ENCODE data around the gene GBP2.
"Not testable (repeated sequence)": the region's sequence is repeated elsewhere in the genome, so short reads cannot be mapped to it uniquely, and the experiment has no call there.

The GBP2 gene

DNA sequence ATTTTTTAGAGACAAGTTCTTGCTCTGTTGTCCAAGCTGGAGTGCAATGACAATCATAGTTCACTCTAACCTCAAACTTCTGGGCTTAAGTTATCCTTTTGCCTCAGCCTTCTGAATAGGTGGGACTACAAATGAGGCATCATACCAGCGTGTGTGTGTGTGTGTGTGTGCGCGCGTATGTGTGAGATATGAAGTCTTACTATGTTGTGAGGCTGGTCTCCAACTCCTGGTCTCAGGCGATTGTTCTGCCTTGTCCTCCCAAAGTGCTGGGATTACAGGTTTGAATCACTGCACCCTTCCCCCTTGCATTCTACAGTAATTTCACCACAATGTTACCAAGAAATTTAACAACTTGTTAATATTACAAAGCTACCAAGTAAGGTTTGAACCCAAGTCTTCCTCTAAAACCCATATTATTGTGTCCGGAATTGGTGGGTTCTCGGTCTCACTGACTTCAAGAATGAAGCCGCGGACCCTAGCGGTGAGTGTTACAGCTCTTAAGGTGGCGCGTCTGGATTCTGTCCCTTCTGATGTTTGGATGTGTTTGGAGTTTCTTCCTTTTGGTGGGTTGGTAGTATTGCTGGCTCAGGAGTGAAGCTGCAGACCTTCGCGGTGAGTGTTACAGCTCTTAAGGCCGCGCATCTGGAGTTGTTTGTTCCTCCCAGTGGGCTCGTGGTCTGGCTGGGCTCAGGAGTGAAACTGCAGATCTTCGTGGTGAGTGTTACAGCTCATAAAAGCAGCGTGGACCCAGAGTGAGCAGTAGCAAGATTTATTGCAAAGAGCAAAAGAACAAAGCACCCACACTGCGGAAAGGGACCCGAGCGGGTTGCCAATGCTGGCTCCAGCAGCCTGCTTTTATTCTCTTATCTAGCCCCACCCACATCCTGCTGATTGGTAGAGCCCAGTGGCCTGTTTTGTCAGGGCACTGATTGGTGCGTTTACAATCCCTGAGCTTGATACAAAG, 970 bp upstream of the GBP2 start:
- DNase-seq (ENCODE audit: low read depth in 2 of 2): not testable (repeated sequence)

DNA sequence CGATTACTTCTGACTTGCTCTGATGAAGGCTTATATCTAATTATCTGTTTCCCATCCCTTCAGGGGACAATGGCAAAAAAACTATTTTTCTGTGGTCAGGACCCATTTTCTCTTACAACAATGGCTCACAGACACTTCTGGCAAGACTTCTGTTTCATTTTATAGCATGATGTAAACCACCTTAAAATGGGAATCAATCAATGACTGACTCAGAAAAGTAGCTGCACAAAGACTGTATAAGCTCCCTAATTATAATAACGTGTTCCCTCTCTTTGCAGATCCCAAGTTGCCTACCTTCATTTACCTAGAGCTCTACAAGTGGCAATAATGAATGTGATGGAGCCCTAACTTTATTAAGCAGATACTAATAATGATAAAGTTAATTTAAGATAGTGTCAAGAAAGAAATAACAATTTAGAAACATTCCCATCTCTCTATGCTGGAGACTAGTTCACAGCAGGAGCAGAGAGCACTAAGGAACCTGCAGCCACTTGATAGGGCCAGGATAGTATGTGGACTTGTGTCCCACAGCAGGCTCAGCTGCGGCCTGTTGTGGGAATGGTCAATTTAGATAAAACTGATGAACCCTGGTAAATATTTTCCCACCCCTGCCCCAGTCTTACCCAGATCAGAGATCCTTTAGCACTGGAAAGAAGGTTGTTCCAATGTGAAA, 538 bp downstream of the GBP2 start:
- DNase-seq (ENCODE audit: low read depth in 2 of 2): no peak

DNA sequence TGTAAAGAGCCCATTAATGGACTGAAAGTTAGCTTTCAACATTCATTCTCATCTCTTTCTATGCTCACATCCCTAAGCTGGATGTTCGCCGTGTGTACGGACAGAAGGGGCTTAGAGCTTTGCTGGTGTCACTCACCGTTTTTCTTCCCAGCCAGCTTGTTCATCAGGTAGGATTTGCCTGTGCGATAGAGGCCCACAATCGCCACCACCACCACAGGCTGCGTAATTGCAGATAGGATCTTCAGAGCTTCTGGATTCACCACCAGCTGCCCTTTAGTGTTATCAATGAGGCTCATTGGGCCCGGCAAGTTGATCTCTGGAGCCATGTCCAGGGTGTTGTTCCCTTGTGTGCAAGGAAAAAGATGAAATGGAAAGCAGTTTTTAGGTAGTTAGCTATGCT, 4.3 kb downstream of the GBP2 start:
- DNase-seq (ENCODE audit: low read depth in 2 of 2): no peak

DNA sequence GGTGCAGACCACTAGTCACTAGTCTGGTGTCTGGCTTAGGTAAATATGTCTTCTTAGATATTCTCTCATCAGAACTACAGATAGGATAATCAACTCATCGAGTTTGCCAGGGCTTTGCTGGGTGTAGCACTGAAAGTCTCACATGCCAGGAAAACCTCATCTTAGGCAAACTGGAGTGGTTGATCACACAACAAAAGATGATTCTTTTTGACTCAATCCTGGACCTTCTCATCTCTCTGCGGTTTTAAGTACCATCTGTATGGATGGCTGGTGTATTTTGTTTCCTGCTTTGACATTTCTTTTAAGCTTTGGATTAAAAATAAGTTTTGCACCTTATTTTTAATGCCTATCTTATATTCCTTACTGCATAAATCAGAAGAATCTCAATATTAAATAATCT, 11.3 kb downstream of the GBP2 start:
- no peak for DNase-seq (ENCODE audit: low read depth in 2 of 2)

DNA sequence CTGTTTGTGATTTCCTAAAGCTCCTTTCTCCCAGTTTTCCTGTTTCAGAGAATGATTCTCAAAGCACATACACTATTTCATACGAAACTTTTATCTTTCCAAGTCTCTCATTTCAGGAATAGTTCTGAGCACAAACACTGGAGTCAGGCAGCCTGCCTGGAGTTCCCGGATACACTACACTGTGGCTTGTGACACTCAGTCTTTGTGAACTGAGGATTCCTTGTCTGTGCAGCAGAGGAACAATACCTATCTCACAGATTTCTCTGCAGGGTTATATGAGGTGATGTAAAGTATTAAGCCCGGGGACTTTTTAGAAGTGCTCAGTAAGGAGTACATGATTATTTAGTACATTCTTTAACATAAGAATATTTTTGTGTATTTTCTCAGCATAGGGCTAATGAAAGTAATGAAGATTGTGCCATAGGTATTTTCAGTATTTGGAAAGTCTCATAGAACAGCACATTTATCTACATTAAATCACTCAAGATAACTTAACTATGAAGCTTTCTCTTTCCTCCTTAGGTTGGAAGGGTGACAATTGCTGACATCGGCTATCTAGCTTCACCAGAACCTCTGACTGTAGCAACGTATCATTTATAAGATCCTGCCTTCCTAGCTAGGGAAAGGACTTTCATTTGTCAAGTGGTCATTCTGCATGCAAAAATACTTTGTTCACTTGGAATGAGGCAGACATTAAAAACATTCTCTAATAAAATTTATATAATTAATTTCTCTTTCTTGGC, 12.9 kb downstream of the GBP2 start:
- DNase-seq (ENCODE audit: low read depth in 2 of 2): no peak

DNA sequence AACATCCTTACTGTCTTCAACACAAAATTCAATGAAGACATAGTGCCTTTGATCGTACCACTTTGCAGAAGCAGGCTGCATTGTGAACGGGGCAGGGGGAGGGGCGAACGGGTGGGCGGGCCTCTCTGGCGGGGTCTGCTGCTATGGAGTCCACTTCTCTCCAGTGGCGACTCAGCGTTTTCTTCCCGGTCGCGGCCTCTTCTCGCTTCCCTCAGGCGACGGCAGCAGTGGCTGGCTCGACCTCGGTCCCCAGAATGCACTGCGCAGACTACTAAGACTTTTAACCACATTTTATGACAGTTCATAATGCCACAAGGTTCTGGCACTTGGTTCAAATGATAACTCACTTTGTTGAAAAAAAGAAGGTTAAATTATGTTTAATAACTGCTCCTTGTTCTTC, 21.2 kb downstream of the GBP2 start:
- DNase-seq (ENCODE audit: low read depth in 2 of 2): no peak

DNA sequence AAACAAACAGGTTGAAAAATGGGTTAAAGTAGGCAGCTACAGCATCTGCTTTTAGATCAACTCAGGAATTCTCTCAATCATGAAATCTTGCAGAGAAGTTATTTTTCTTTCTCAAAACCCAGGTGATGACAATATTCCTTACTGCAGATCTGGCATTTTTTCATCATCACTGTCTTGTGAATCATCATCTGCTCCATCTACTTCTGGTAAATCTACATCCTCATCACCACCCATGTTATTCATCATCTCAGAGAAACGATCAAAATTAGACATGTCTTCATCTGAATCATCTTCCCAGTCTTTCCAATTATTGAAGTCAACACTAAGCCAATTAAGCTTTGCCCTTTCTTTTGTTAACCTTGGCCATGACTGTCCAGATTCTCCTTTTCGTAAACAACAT, 21.8 kb downstream of the GBP2 start:
- DNase-seq (ENCODE audit: low read depth in 2 of 2): peak; percentile 24 to 36

DNA sequence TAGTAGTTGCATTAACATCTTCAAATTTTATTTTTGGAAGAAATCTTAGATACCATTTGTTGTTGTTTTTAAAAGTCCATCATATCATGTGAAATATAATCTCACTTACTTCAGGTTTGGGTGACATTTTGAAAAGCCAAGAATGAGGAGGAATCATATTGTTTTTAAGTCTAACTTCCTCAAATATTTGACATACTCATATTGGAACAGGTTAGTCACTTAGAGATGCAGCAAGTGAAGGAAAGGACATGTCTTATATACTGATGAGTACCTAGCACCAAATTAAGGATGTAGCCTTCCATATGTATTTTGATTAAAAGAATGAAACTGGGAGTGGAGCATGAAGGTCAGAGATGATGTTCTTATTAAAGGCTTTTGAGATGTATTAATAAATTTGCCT, 23.9 kb downstream of the GBP2 start:
- no peak for DNase-seq (ENCODE audit: low read depth in 2 of 2)

DNA sequence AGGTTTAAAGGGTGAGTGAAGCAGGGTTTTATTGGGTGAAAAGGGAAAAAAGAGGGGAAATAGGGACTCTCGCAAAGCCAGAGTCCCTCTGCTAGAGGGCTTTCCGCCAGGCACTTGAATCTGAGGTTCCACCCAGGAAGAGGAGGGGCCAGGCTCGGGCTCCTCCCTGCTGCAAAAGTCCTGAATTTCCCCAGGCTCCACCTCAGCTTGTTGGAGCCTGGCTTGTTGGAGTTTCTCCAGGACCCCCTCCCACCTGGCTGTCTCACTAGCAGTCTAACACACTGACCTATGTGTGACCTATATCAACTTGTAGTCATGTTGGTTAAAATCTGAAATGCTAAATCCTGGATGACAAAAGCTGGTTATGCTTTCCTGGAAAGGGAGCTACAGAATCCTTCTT, 25.5 kb downstream of the GBP2 start:
- DNase-seq (ENCODE audit: low read depth in 2 of 2): no peak

DNA sequence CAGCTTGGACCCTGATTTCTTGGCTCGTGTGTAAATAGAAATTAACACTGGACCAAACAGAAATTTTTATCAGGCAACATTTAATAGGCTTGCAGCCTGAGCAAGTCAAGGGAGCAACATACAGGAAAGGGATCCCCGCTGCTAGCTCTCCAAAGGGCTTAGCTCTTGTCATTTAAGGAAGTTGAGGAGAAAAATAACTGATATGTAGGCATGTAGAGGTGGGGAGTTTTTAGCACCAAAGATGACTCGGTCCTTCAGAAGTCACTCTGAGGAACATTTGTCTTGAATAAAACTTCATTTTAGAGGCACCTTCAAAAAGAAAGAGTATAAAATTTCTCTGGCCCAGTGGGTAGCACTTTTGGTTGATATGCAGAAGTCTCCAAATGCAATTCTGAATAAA, 27.1 kb downstream of the GBP2 start:
- no peak for DNase-seq (ENCODE audit: low read depth in 2 of 2)

DNA sequence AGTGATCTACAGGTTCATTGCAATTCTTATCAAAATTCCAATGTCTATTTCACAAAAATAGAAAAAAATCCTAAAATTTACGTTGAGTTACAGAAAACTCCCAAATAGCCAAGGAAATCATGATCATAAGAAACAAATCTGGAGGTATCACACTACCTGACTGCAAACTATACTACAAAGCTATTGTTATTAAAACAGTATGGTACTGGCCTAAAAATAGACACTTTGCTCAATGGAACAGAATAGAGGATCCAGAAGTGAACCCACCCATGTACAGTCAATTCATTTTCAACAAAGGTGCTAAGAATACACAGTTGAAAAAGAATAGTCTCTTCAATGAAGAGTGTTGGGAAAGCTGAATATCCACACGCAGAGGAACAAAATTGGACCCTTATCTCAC, 30.2 kb downstream of the GBP2 start:
- no peak for DNase-seq (ENCODE audit: low read depth in 2 of 2)

DNA sequence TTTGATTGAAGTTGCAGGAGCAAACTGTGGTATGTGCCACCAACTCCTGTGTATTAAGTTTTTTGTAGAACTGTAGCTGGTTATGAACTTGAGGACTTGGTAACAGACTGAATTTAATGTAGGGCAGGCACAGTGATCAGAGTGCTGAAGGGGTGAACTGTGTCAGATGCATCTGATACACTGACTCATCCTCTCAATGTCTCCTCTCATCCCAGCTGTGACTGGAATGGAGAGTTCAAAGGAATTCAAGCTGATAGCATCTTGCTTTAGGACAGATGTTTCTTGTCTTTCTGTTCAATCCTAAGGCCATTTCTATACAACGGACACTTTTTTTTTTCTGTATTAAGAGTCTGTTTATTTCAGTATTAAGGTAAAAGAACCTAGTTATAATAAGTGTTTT, 36.0 kb downstream of the GBP2 start:
- no peak for DNase-seq (ENCODE audit: low read depth in 2 of 2)

DNA sequence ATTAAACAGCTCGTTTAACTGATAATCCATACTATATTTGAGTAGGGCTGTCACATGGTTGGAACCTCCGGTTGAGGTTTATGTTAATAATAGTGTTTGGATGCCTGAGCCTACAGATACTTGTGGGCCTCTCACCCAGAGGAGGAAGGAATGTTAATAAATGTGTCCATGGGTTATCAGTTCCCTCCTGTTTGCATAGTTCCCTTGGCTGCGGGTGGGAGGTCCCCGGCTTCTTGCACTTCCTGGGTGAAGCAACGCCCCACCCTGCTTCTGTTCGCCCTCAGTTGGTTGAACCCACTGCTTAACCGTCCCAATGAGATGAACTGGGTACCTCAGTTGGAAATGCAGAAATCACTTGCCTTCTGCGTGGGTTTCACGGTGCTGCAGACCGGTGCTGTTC, 37.3 kb downstream of the GBP2 start:
- no peak for DNase-seq (ENCODE audit: low read depth in 2 of 2)

DNA sequence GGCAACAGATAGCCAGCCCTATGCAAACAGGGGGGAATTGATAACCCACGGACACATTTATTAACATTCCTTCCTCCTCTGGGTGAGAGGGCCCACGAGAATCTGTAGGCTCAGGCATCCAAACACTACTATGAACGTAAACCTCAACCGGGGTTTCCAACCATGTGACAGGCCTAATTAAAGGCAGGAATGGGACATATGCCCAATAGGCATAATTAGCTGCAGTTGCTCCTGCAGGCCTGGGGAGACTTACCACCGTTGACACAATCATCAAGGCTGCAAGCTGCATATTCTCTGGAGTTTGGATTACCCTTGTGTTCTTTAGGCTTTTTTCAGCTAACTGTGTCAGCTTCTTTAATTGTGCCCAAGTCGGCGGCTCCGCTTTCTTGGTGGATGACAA, 38.7 kb downstream of the GBP2 start:
- peak in 1 of 2 experiments; percentile 13 for DNase-seq (ENCODE audit: low read depth in 2 of 2)

DNA sequence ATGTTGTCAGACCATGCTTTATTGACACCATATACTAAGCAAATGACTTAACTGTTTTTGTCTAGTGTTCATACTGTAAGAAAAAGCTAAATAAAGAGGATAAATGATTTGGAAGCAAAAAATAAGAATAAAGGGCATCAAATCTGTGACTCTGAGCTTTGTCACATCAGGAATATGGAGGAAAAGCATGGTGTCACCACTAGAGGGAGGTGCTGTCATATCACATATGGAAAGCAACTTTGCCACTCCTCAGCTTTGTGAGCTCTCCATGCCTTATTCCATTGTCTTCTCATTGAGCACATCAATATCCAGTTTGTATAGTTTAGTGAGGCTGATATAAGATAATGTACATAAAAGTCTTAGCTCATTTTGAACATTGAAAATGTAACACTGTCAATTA, 40.1 kb downstream of the GBP2 start:
- no peak for DNase-seq (ENCODE audit: low read depth in 2 of 2)

DNA sequence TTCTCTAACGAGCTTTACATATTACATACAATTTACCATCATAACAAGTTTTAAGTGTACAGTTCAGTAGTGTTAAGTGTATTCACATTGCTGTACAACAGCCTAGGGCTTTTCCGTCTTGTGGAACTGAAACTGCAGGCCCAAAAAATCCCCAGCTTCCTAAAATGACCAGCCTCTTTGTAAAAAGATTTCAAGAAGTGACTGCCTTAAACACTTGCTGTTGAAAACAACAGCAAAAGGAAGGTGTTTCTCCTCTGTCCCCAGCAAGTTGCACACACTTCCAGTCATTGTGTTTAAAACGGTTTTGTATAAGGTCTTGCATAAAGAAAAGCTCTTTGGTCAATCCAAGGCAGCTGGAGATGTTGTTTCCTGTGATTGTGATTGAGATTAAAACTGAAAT, 44.9 kb downstream of the GBP2 start:
- DNase-seq (ENCODE audit: low read depth in 2 of 2): no peak

DNA sequence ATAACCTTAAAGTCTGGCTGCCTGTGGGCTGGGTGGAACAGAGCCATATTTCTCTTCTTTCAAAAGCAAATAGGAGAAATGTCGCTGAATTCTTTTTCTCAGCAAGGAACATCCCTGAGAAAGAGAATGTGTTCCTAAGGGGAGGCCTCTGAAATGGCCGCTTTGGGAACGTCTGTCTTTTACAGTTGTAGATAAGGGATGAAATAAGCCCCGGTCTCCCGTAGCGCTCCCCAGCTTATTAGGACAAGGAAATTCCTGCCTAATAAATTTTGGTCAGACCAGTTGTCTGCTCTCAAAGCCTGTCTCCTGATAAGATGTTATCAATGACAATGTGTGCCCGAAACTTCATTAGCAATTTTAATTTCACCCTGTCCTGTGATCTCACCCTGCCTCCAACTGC, 45.8 kb downstream of the GBP2 start:
- not testable (repeated sequence) for DNase-seq (ENCODE audit: low read depth in 2 of 2)

DNA sequence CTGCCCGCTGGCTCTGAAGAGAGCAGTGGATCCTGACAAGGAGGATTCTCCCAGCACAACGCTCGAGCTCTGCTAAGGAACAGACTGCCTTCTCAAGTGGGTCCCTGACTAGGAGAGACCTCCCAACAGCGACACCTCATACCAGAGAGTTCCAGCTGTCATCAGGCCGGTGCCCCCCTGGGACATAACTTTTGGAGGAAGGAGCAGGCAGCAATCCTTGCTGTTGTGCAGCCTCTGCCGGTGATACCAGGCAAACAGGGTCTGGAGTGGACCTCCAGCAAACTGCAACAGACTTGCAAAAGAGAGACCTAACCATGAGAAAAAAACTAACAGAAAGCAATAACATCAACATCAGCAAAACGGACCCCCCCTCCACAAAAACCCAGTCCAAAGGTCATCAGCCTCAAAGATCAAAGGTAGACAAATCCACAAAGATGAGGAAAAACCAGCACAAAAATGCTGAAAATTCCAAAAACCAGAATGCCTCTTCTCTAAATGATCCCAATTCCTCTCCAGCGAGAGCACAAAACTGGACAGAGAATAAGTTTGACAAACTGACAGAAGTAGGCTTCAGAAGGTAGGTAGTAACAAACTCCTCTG, 53.3 kb downstream of the GBP2 start:
- DNase-seq (ENCODE audit: low read depth in 2 of 2): not testable (repeated sequence)

DNA sequence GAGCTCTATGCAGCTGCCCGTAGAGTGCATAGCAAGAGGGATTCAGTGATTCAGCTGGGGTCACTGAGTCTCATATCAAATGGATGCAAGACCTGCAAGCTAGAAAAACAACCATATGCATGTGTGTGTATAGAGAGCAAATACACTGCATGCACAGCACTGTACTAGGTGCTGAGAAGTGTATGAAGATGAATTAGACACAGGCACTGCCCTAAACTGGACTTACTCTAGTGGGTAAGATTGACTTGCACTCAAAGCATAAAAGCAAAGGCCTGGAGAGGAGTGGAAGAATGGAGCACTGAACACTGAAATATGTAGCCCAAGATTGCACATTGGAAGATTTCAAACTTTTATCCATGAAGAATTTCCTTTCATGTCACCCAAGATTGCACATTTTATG, 55.4 kb downstream of the GBP2 start:
- no peak for DNase-seq (ENCODE audit: low read depth in 2 of 2)

DNA sequence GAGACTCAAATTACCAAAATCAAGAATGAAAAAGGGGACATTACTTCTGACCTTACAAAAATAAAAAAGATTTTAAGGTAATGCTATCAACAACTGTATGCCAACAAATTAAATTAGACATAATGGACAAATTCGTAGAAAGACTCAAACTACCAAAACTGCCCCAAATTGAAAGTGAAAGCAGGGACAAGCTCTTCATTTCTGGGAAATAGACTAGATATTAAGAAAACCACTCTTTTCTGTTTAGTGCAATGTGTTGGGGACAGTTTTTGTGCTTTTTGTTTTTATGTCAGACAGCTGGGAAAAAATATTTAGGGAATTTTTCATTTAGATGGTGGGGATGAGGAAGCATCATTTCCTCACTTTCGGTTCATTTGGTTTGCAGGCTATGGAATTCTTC, 56.0 kb downstream of the GBP2 start:
- no peak for DNase-seq (ENCODE audit: low read depth in 2 of 2)

DNA sequence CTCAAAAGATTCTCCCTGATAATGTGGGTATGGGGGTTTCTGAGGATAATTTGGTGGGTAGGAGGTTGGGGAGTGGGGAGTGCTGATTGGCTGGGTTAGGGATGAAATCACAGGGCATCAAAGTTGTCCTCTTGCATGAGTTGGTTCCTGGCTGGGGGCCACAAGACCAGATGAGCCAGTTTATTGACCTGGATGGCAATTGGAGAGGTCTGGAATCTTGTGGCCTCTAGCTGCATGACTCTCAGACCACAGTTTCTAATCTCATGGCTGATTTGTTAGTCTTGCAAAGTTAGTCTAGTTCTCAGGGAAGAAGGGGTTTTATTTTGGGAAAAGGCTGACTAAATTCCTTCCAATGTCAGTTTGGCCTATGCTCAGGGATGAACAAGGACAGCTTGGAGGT, 57.6 kb downstream of the GBP2 start:
- DNase-seq (ENCODE audit: low read depth in 2 of 2): no peak

Data from fibroblast of skin of left biceps (primary cell).